ENCODE results near the gene CEP112. TPM values are rescaled to one million over a fixed set of nuclear protein-coding genes. Genes with fewer than 3 reads are reported as not detected.

Gene CEP112
- total and polyA plus RNA-seq, 10 of the 15 experiments (the other 5 are each of a cell fraction or from before 2014, with no cell fraction given) = 0.11 to 3.8 (median 0.32) TPM; not detected in 1

- Histone ChIP-seq H3K4me1 (ENCODE audit: control insufficient read depth, insufficient read depth, low read length) (no peaks in the 10 kb centered on the region), H3K9me3 (replicated peaks; ENCODE audit: control insufficient read depth, insufficient read depth, low read length) (no peaks in the 10 kb centered on the region), H3K4me2 (ENCODE audit: control insufficient read depth, insufficient read depth) (no peak overlapping the region), H3K4me3 (no peak overlapping the region), H3K9ac (ENCODE audit: control insufficient read depth, insufficient read depth, low read length) (no peak overlapping the region), H4K20me1 (ENCODE audit: control insufficient read depth, insufficient read depth) (no peaks in the 10 kb centered on the region), H3K36me3 (ENCODE audit: control insufficient read depth in 2 of 2, insufficient read depth in 2 of 2, low read length in 1 of 2) (no peaks in the 10 kb centered on the region), H2AFZ (ENCODE audit: control insufficient read depth, low read depth, low read length) (no peak overlapping the region), H3K27me3 (replicated peaks in 1 of 2; ENCODE audit: control insufficient read depth in 2 of 2, insufficient read depth in 2 of 2, low read length in 1 of 2) (no peaks in the 10 kb centered on the region), H3K27ac (ENCODE audit: control insufficient read depth, insufficient read depth) (no peak overlapping the region), H3K79me2 (ENCODE audit: control insufficient read depth, insufficient read depth, low read length) (no peaks in the 10 kb centered on the region)
- in situ Hi-C loops (cut with MboI) (no loop called here), intact Hi-C loops (cut with micrococcal nuclease; ENCODE audit: unreplicated experiment) (no loop called here)
- WGBS (ENCODE audit: insufficient coverage, insufficient replicate concordance, low lambda C conversion rate, missing lambda C conversion rate) = 45% methylated on average over 4 of the region's 4 CpGs
- SMC1A ChIA-PET (ENCODE audit: uncharacterized antibody, unreplicated experiment) = interaction anchor here (1.4 kb wide), 1 partner anchor 10 kb away, joined by 3 read pairs; no protein-coding TSS in a partner anchor
- POLR2A ChIA-PET = no interaction called here
- ATAC-seq = no peak
- CTCF ChIA-PET = no interaction called here
- RAD21 ChIA-PET (ENCODE audit: unreplicated experiment) = no interaction called here
- TF ChIP-seq HDAC2 (IDR thresholded peaks at IDR 0.05) (no peak), RCOR1 (conservative IDR thresholded peaks at IDR 0.05; ENCODE audit: low read depth, low read length) (no peak), POLR2AphosphoS5 (IDR thresholded peaks at IDR 0.05; ENCODE audit: low read length) (no peak), USF1 (IDR thresholded peaks at IDR 0.05; ENCODE audit: borderline replicate concordance, extremely low read length, insufficient read depth, low read depth, low read length) (no peak)
- no peak for FAIRE-seq
- no TSS peak for BruUV-seq (replicated peaks)
- DNase-seq (ENCODE audit: low read depth, low spot score) = no peak
Measured at GRCh38 chr17:65876985-65877384, 314.9 kb downstream of the CEP112 start.

- in situ Hi-C loops (cut with MboI) (no loop called here), intact Hi-C loops (cut with micrococcal nuclease; ENCODE audit: unreplicated experiment) (no loop called here)
- Histone ChIP-seq H3K9me3 (replicated peaks; ENCODE audit: control insufficient read depth, insufficient read depth, low read length) (no peaks in the 10 kb centered on the region; the same call in 1 of the 3 replicates), H3K27me3 (replicated peaks in 1 of 2; ENCODE audit: control insufficient read depth in 2 of 2, insufficient read depth in 2 of 2, low read length in 1 of 2) (no peaks in the 10 kb centered on the region), H4K20me1 (ENCODE audit: control insufficient read depth, insufficient read depth) (no peaks in the 10 kb centered on the region), H2AFZ (ENCODE audit: control insufficient read depth, low read depth, low read length) (no peak overlapping the region), H3K79me2 (ENCODE audit: control insufficient read depth, insufficient read depth, low read length) (no peaks in the 10 kb centered on the region), H3K4me3 (no peak overlapping the region), H3K36me3 (ENCODE audit: control insufficient read depth in 2 of 2, insufficient read depth in 2 of 2, low read length in 1 of 2) (no peaks in the 10 kb centered on the region), H3K4me1 (ENCODE audit: control insufficient read depth, insufficient read depth, low read length) (no peaks in the 10 kb centered on the region), H3K27ac (ENCODE audit: control insufficient read depth, insufficient read depth) (no peak overlapping the region), H3K9ac (ENCODE audit: control insufficient read depth, insufficient read depth, low read length) (no peak overlapping the region), H3K4me2 (ENCODE audit: control insufficient read depth, insufficient read depth) (no peak overlapping the region)
- SMC1A ChIA-PET (ENCODE audit: uncharacterized antibody, unreplicated experiment) = interaction anchor here (0.6 kb wide), 1 partner anchor 52 kb away, joined by 3 read pairs; no protein-coding TSS in a partner anchor
- POLR2A ChIA-PET = interaction anchor here (0.6 kb wide), 1 partner anchor 46 kb away, joined by 5 read pairs; no protein-coding TSS in a partner anchor
- ATAC-seq (no peak), DNase-seq (ENCODE audit: low read depth, low spot score) (no peak), FAIRE-seq (no peak)
- 13% methylated on average over 3 of the region's 3 CpGs for WGBS (ENCODE audit: insufficient coverage, insufficient replicate concordance, low lambda C conversion rate, missing lambda C conversion rate)
- no TSS peak for BruUV-seq (replicated peaks)
- CTCF ChIA-PET = no interaction called here
- RAD21 ChIA-PET (ENCODE audit: unreplicated experiment) = no interaction called here
- TF ChIP-seq STAT1 (conservative IDR thresholded peaks at IDR 0.05) (no peak), CREB1 (IDR thresholded peaks at IDR 0.05; ENCODE audit: low read depth) (no peak), ZBED1 (IDR thresholded peaks at IDR 0.05; ENCODE audit: borderline replicate concordance) (no peak), ZBTB40 (IDR thresholded peaks at IDR 0.05; ENCODE audit: borderline replicate concordance) (no peak), ZZZ3 (IDR thresholded peaks at IDR 0.05; ENCODE audit: control insufficient read depth, insufficient read length, low read depth) (no peak), CTCF (IDR thresholded peaks at IDR 0.05 in 2 of 3, conservative IDR thresholded peaks at IDR 0.05 in 1 of 3; ENCODE audit: control insufficient read depth in 2 of 3, extremely low read depth in 1 of 3, insufficient read depth in 1 of 3, low read depth in 3 of 3, low read length in 3 of 3) (no peak), MEF2B (IDR thresholded peaks at IDR 0.05; ENCODE audit: partially characterized antibody, poor library complexity, severe bottlenecking) (no peak)
Measured at GRCh38 chr17:65868881-65869280, 323.1 kb downstream of the CEP112 start.

All from GM12878 (cell line).